Measurements from ENCODE around the gene TGFBR3.

TGFBR3 gene

GRCh38 chr1:91885716-91886506 is at the start of gene TGFBR3:
TGFBR3 (minus strand) TSS chr1:91886151; CDS start chr1:91861531, 24,620 bp downstream.
- no peak for DNase-seq

- DNase-seq = no peak
Measured at GRCh38 chr1:91929250-91929649, 43.3 kb upstream of the TGFBR3 start.

- DNase-seq = no peak
Measured at GRCh38 chr1:91928026-91928425, 42.1 kb upstream of the TGFBR3 start.

- no peak for DNase-seq
Measured at GRCh38 chr1:91925644-91926435, 39.9 kb upstream of the TGFBR3 start.

GRCh38 chr1:91924146-91924545 is 38.2 kb upstream of the TGFBR3 start:
- DNase-seq = no peak

- no peak for DNase-seq
Measured at GRCh38 chr1:91919962-91920361, 34.0 kb upstream of the TGFBR3 start.

GRCh38 chr1:91916811-91917460 is 31.0 kb upstream of the TGFBR3 start:
- no peak for DNase-seq

GRCh38 chr1:91916046-91916445 is 30.1 kb upstream of the TGFBR3 start:
- no peak for DNase-seq

- no peak for DNase-seq
Measured at GRCh38 chr1:91913018-91913417, 27.1 kb upstream of the TGFBR3 start.

GRCh38 chr1:91912266-91912665 is 26.3 kb upstream of the TGFBR3 start:
- no peak for DNase-seq

- no peak for DNase-seq
Measured at GRCh38 chr1:91901231-91901630, 15.3 kb upstream of the TGFBR3 start.

GRCh38 chr1:91900562-91900961 is 14.6 kb upstream of the TGFBR3 start:
- no peak for DNase-seq

GRCh38 chr1:91897016-91897415 is 11.1 kb upstream of the TGFBR3 start:
- no peak for DNase-seq

GRCh38 chr1:91895832-91896556 is 10.0 kb upstream of the TGFBR3 start:
- no peak for DNase-seq

- DNase-seq = no peak
Measured at GRCh38 chr1:91894036-91894761, 8.2 kb upstream of the TGFBR3 start.

GRCh38 chr1:91891969-91892368 is 6.0 kb upstream of the TGFBR3 start:
- DNase-seq = no peak

GRCh38 chr1:91891454-91891853 is 5.5 kb upstream of the TGFBR3 start:
- DNase-seq = peak; percentile 28

- DNase-seq = no peak
Measured at GRCh38 chr1:91889717-91890459, 3.9 kb upstream of the TGFBR3 start.

GRCh38 chr1:91885213-91885715 is 687 bp downstream of the TGFBR3 start:
- DNase-seq = no peak

GRCh38 chr1:91884459-91885212 is 1.3 kb downstream of the TGFBR3 start:
- DNase-seq = no peak

GRCh38 chr1:91883470-91883869 is 2.5 kb downstream of the TGFBR3 start:
- no peak for DNase-seq
